B cell (primary cell): ENCODE data around the gene ETFA. TPM values are rescaled to one million over a fixed set of nuclear protein-coding genes. Genes with fewer than 3 reads are reported as not detected.

Experiments used
- ATAC-seq: fragments of 200-7000 bp; cut with Tn5 transposase; one replicate; pipeline ENCODE4 v1.10.0; 2021; ENCODE audit warnings: low read depth, mild to moderate bottlenecking, moderate number of reproducible peaks, moderate library complexity
- CTCF ChIA-PET: fragments of 350-600 bp; sonication (Branson Sonifier 250); formaldehyde crosslinking; loops from one replicate; lab custom pipeline; 2021; ENCODE audit warnings: antibody characterized with exemption, inconsistent platforms; lab: Charles Lee
- POLR2A ChIA-PET: fragments of 350-600 bp; sonication (Branson Sonifier 250); formaldehyde crosslinking; loops from one replicate; lab custom pipeline; 2021; ENCODE audit warnings: antibody characterized with exemption; lab: Charles Lee
- DNase-seq: peaks from one replicate; pipeline ENCODE4 v3.0.0; 2013
- H2AFZ ChIP-seq: 2 replicates; pipeline ENCODE4 v1.6.1; 2012; ENCODE audit warnings: mild to moderate bottlenecking, low read depth, low read length; ENCODE audit not compliant: insufficient read depth, poor library complexity, severe bottlenecking
- H3K27ac ChIP-seq, 2 donors: 1 replicate in 1 of 2; 2 replicates in 1 of 2; pipeline ENCODE4 v1.5.1; 2012 to 2013; ENCODE audit warnings: low read length in 2 of 2, mild to moderate bottlenecking in 2 of 2, moderate library complexity in 1 of 2
- H3K27me3 ChIP-seq, 4 experiments: fragments of 200-600 bp in 1 of 4; sonication (generic) in 1 of 4; replicated peaks in 1 of 4; 1 replicate in 2 of 4; 2 replicates in 2 of 4; pipeline versions ENCODE4 v1.6.1 to v1.7.0; 2013 to 2016; ENCODE audit warnings: low read length in 3 of 4, mild to moderate bottlenecking in 2 of 4, mixed read lengths in 1 of 4, moderate library complexity in 1 of 4; ENCODE audit not compliant: insufficient read depth in 4 of 4, control insufficient read depth in 3 of 4; ENCODE audit errors: control extremely low read depth in 1 of 4
- H3K36me3 ChIP-seq, 2 experiments: replicated peaks in 1 of 2; 1 replicate in 1 of 2; 2 replicates in 1 of 2; pipeline versions ENCODE4 v1.6.1 to v1.7.1; 2013; ENCODE audit warnings: low read length in 1 of 2; ENCODE audit not compliant: insufficient read depth in 2 of 2, control insufficient read depth in 1 of 2; ENCODE audit errors: control extremely low read depth in 1 of 2, extremely low read depth in 1 of 2
- H3K4me1 ChIP-seq, 2 donors: fragments of 200-600 bp in 1 of 2; sonication (generic) in 1 of 2; 1 replicate in 1 of 2; 2 replicates in 1 of 2; pipeline versions ENCODE4 v1.5.1 to v1.6.1; 2013 to 2017; ENCODE audit warnings: low read length in 2 of 2; ENCODE audit not compliant: control insufficient read depth in 2 of 2, insufficient read depth in 2 of 2
- H3K4me2 ChIP-seq: replicated peaks from 2 replicates; pipeline ENCODE3; 2012; ENCODE audit warnings: mild to moderate bottlenecking, low read depth, low read length; ENCODE audit not compliant: poor library complexity, severe bottlenecking
- H3K4me3 ChIP-seq, 5 experiments: fragments of 200-600 bp in 1 of 5; sonication (generic) in 1 of 5; 1 replicate in 3 of 5; 2 replicates in 2 of 5; pipeline versions ENCODE4 v1.5.1 to v1.7.0; 2011 to 2016; ENCODE audit warnings: low read length in 4 of 5, mild to moderate bottlenecking in 4 of 5, low read depth in 2 of 5, control low read depth in 1 of 5, moderate library complexity in 1 of 5; ENCODE audit not compliant: insufficient read depth in 1 of 5; ENCODE audit errors: control extremely low read depth in 1 of 5, extremely low read depth in 1 of 5
- H3K79me2 ChIP-seq: fragments of 200-600 bp; sonication (generic); one replicate; pipeline ENCODE4 v1.6.0; 2016; ENCODE audit warnings: low read length; ENCODE audit not compliant: control insufficient read depth, insufficient read depth
- H3K9ac ChIP-seq: fragments of 200-600 bp; sonication (generic); 2 replicates; pipeline ENCODE4 v1.6.1; 2017; ENCODE audit warnings: mild to moderate bottlenecking, low read length, moderate library complexity
- H3K9me3 ChIP-seq, 3 donors: one replicate each; pipeline versions ENCODE4 v1.6.1 to v1.7.1; 2013; ENCODE audit warnings: low read length in 2 of 3; ENCODE audit not compliant: control insufficient read depth in 2 of 3, insufficient read depth in 1 of 3; ENCODE audit errors: control extremely low read depth in 1 of 3
- H4K20me1 ChIP-seq: 2 replicates; pipeline ENCODE4 v1.6.0; 2012; ENCODE audit warnings: mild to moderate bottlenecking, low read length; ENCODE audit not compliant: insufficient read depth, control insufficient read depth, poor library complexity, severe bottlenecking
- H3K27ac Mint-ChIP-seq: one replicate; pipeline ENCODE4 v1.8.0; 2021; ENCODE audit warnings: mixed read lengths
- H3K27me3 Mint-ChIP-seq: one replicate; pipeline ENCODE4 v1.8.0; 2021; ENCODE audit warnings: mixed read lengths
- H3K4me1 Mint-ChIP-seq: one replicate; pipeline ENCODE4 v1.8.0; 2021; ENCODE audit warnings: mixed read lengths
- H3K4me3 Mint-ChIP-seq: one replicate; pipeline ENCODE4 v1.8.0; 2021; ENCODE audit warnings: mixed read lengths
- H3K9me3 Mint-ChIP-seq: one replicate; pipeline ENCODE4 v1.8.0; 2022; ENCODE audit warnings: mixed read lengths; ENCODE audit not compliant: insufficient read depth
- EZH2 ChIP-seq: IDR thresholded peaks from 2 replicates; pipeline ENCODE4 v1.6.1; 2012; ENCODE audit warnings: borderline replicate concordance, low read depth, mild to moderate bottlenecking, moderate library complexity, low read length; ENCODE audit not compliant: insufficient read depth, poor library complexity, severe bottlenecking
- WGBS: methylation state at CpG from one replicate; pipeline ENCODE4 v1.1.5; 2013; ENCODE audit warnings: missing lambda C conversion rate; ENCODE audit not compliant: insufficient coverage; 5-methylcytosine and 5-hydroxymethylcytosine counted together
- intact Hi-C: fragments of 100-400 bp; cut with micrococcal nuclease; formaldehyde crosslinking; loops from one replicate; pipeline ENCODE4 v1.10.0; 2022
- polyA plus RNA-seq: library from polyadenylated mRNA; depleted of rRNA; stranded (reverse); fragments of >200 nt; gene quantifications from 2 replicates; pipeline ENCODE4 v1.2.3, GENCODE V29; 2012
- total RNA-seq, 2 donors: library from RNA; stranded (reverse); fragments of 120-200 nt in 1 of 2; gene quantifications; 1 replicate in 1 of 2; 2 replicates in 1 of 2; pipeline versions ENCODE4 v1.2.3 to v1.2.4, GENCODE V29; 2013 to 2022
- TF ChIP-seq, protein P1 (sequence below): fragments of 200-600 bp; IDR thresholded peaks from one replicate; pipeline ENCODE4 v1.8.0; 2022; ENCODE audit warnings: antibody characterized with exemption, mild to moderate bottlenecking

Gene ETFA
- total and polyA plus RNA-seq, 2 donors (not counting 1 experiment from before 2014, with no cell fraction given), result 34.9 to 68.8 TPM

DNA sequence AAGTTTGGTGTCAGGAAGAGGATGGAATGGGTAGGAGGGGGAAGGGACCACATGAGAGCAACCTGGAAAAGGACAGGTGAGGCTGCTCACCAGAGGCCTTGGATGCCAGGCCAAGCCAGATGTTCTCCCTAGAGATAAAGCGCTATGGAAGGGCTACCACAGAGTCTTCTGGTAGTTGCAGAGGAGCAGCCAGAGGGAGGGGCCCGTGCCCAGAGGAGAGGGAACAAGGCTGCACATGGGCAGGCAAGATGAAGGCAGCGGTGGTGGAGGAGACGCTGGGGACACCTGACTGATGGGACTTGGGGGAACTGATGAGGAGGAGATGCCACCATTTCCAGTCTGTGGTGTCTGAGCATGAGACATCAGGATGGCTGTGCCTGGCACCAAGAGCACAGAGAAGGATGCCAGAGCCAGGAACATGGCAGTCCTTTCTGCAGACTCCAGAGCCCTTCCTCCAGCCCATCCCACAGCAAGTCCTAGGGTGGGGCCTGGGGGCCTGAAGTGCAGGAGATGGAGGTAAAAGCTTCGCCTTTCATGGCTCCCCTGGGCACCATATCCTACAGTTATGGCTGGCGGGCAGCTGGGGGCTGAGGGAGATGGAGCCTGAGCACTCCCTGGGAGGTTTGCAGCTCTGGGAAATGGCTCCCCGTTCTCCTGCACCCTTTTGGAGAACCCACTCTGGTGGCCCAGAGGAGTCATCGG lies 103.0 kb downstream of the ETFA start:
- DNase-seq (no peak), ATAC-seq (no peak)
- no peak overlapping the region for H2AFZ ChIP-seq
- TF ChIP-seq EZH2, result no peak
- TF ChIP-seq, protein P1, sequence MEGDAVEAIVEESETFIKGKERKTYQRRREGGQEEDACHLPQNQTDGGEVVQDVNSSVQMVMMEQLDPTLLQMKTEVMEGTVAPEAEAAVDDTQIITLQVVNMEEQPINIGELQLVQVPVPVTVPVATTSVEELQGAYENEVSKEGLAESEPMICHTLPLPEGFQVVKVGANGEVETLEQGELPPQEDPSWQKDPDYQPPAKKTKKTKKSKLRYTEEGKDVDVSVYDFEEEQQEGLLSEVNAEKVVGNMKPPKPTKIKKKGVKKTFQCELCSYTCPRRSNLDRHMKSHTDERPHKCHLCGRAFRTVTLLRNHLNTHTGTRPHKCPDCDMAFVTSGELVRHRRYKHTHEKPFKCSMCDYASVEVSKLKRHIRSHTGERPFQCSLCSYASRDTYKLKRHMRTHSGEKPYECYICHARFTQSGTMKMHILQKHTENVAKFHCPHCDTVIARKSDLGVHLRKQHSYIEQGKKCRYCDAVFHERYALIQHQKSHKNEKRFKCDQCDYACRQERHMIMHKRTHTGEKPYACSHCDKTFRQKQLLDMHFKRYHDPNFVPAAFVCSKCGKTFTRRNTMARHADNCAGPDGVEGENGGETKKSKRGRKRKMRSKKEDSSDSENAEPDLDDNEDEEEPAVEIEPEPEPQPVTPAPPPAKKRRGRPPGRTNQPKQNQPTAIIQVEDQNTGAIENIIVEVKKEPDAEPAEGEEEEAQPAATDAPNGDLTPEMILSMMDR, result no peak
- no peak overlapping the region for H3K4me3 ChIP-seq
- CTCF ChIA-PET, result interaction anchor here (1.0 kb wide), 1 partner anchor 69 kb away, joined by 3 read pairs; no protein-coding TSS in a partner anchor
- no peaks in the 10 kb centered on the region for H4K20me1 ChIP-seq
- Mint-ChIP-seq H3K4me1 (no peaks in the 10 kb centered on the region), H3K4me3 (no peak overlapping the region), H3K9me3 (no peaks in the 10 kb centered on the region), H3K27me3 (no peaks in the 10 kb centered on the region), H3K27ac (no peak overlapping the region)
- intact Hi-C loops, result no loop called here
- no peak overlapping the region for H3K4me2 ChIP-seq
- no peaks in the 10 kb centered on the region for H3K4me1 ChIP-seq
- H3K9me3 ChIP-seq, result no peaks in the 10 kb centered on the region
- no peak overlapping the region for H3K9ac ChIP-seq
- no peaks in the 10 kb centered on the region for H3K79me2 ChIP-seq
- H3K27me3 ChIP-seq, result no peaks in the 10 kb centered on the region
- WGBS, result 97% methylated on average over 7 of the region's 8 CpGs
- H3K27ac ChIP-seq, result no peak overlapping the region
- POLR2A ChIA-PET, result no interaction called here
- peaks cover 0 to 45% of the 10 kb centered on the region in 2 experiments for H3K36me3 ChIP-seq

DNA sequence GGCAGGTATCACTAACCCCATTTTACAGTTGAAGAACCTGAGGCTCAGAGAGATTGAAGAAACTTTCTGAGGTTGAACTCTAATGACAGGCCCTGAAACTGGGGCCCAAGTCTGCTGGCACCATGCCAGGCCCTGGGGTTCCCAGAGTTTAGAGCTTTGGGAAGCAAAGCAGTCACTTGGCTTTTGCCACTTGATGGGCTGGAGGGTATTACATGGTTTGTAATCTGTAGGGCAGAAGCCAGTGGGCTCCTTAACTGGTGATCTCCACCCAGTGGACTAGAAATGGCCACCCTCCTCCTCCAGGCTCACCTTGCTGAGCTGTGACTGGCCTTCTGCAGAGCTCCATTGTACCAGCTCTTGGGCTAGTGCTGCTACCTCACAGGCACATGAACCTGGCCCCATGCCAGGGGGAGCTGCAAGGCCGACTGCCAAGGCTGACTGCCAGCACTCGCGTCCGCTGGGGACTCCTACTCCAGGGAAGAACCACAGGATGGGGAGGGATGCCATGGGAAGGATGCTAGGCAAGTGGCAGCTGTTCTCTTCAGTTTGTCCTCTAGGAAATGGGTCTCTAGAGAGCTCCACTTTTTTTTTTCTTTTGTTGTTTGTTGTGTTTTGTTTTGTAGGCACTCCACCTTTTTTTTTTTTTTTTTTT lies 104.8 kb downstream of the ETFA start:
- H3K4me1 ChIP-seq, result no peaks in the 10 kb centered on the region
- intact Hi-C loops, result no loop called here
- CTCF ChIA-PET, result interaction anchor here (0.7 to 1.4 kb wide), 2 partner anchors 15 to 598 kb away, joined by 3 to 5 read pairs; no protein-coding TSS in a partner anchor
- Mint-ChIP-seq H3K27ac (no peak overlapping the region), H3K4me3 (no peak overlapping the region), H3K9me3 (no peaks in the 10 kb centered on the region), H3K4me1 (no peaks in the 10 kb centered on the region), H3K27me3 (no peaks in the 10 kb centered on the region)
- no CpG with 5 or more reads among the region's 4 CpGs for WGBS
- H3K27ac ChIP-seq, result no peak overlapping the region
- H3K9ac ChIP-seq, result no peak overlapping the region
- no peak overlapping the region for H3K4me2 ChIP-seq
- no peak for ATAC-seq
- no peak overlapping the region for H2AFZ ChIP-seq
- H3K4me3 ChIP-seq, result no peak overlapping the region
- H3K9me3 ChIP-seq, result no peaks in the 10 kb centered on the region
- POLR2A ChIA-PET, result no interaction called here
- no peak for TF ChIP-seq EZH2
- TF ChIP-seq, protein P1, result no peak
- no peaks in the 10 kb centered on the region for H3K27me3 ChIP-seq
- peaks cover 0 to 32% of the 10 kb centered on the region in 2 experiments for H3K36me3 ChIP-seq
- H4K20me1 ChIP-seq, result no peaks in the 10 kb centered on the region
- no peaks in the 10 kb centered on the region for H3K79me2 ChIP-seq
- DNase-seq, result no peak
